Spleen (tissue), 7 donors: ENCODE results near the gene RBM5.

Experiments
- CTCF ChIP-seq, 11 experiments: fragments of 200-600 bp in 7 of 11; fragments of 450-650 bp in 4 of 11; sonication (generic) in 4 of 11; IDR thresholded peaks in 8 of 11; conservative IDR thresholded peaks in 3 of 11; 1 replicate in 7 of 11; 2 replicates in 4 of 11; pipeline versions ENCODE4 v1.4.0 to v1.8.0; 2016 to 2021; ENCODE audit warnings: antibody characterized with exemption in 11 of 11, inconsistent platforms in 4 of 11, mild to moderate bottlenecking in 1 of 11
- POLR2A ChIP-seq, 3 donors: fragments of 450-650 bp; IDR thresholded peaks; one replicate each; pipeline ENCODE4 v1.5.1; 2017; ENCODE audit warnings: antibody characterized with exemption in 3 of 3, mild to moderate bottlenecking in 1 of 3
- POLR2AphosphoS5 ChIP-seq, 3 donors: sonication (generic); formaldehyde crosslinking; IDR thresholded peaks; one replicate each; pipeline ENCODE4 v1.5.1; 2017; ENCODE audit warnings: antibody characterized with exemption in 3 of 3
- donor health status: DM: no; HTN: no; CAD: no; lungs with moderate emphysema.
- donor health status: DM: no; HTN: no; CAD: no.
- donor health status: DM: no; HTN: no; CAD: no.

- TF ChIP-seq CTCF (IDR thresholded peaks at IDR 0.05 in 8 of 11, conservative IDR thresholded peaks at IDR 0.05 in 3 of 11) (no peak), POLR2A (IDR thresholded peaks at IDR 0.05) (no peak), POLR2AphosphoS5 (IDR thresholded peaks at IDR 0.05) (no peak)
Measured at GRCh38 chr3:50133283-50133615, 44.5 kb downstream of the RBM5 start.
